ENCODE measurements around the gene SOD3.

The SOD3 gene

DNA sequence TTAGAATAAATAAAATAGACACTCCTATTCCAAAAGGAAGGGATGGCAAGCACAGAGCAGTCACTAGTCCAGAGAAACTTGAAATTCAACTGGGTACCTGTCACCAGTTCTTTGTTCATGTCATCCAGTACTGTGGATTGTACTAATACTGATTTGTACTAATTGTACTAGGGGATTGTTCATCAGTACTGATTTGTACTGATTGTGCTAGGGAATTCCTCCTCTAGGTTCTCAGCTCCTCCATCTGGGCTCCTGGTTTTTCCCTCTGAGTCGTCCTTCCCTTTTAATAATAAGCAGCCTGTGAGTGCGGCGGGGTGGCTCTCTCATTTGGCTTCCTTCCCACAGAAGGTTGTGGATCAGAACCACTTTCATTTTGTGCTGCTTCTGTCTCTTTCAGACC is 31.0 kb upstream of the SOD3 start:
- Histone ChIP-seq H3K36me3 (ENCODE audit: control insufficient read depth in 5 of 5, insufficient read depth in 5 of 5, low read length in 5 of 5) (no peaks in the 10 kb centered on the region), H3K4me3 (ENCODE audit: low read depth in 1 of 5, low read length in 5 of 5) (no peak overlapping the region), H3K4me1 (ENCODE audit: control insufficient read depth in 5 of 5, insufficient read depth in 5 of 5, low read length in 5 of 5) (no peaks in the 10 kb centered on the region), H3K27ac (ENCODE audit: low read depth, low read length) (no peak overlapping the region), H3K9ac (ENCODE audit: low read length in 5 of 5) (no peak overlapping the region), H3K27me3 (ENCODE audit: control insufficient read depth in 5 of 5, insufficient read depth in 4 of 5, low read length in 5 of 5) (no peaks in the 10 kb centered on the region), H3K9me3 (ENCODE audit: control insufficient read depth in 5 of 5, low read length in 5 of 5) (no peaks in the 10 kb centered on the region)

DNA sequence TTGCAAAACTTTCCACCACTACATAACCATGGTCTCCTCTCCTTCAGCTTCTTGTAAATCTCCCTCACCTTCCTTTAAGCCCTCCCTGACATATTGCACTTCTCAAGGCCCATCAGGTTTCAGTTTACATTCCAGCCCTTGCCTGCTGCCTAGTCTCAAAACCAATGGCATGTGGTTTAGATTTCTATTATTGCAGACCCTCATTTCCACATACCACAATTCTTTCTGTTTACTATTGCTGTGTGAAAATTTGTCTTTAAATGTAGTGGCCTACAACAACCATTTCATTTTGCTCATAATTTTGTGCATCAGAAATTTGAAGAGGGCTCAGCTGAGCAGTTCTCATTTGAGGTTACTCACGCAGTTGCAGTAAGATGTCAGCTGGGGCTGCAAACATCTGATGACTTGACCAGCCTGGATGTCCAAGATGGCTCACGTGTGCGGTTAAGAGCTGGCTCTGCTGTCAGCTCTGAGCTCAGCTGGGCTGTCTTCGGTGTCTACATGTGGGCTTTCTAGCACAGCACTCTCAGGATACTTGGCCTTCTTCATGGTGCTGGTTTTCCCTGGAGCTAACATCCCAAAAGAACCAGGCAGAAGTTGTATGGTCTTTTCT is 29.9 kb upstream of the SOD3 start:
- H3K9me3 ChIP-seq (ENCODE audit: control insufficient read depth in 5 of 5, low read length in 5 of 5) = no peaks in the 10 kb centered on the region
- H3K27ac ChIP-seq (ENCODE audit: low read depth, low read length) = no peak overlapping the region
- peaks cover 0 to 3% (median 0%) of the 10 kb centered on the region in 5 donors for H3K4me1 ChIP-seq (ENCODE audit: control insufficient read depth in 5 of 5, insufficient read depth in 5 of 5, low read length in 5 of 5)
- no peaks in the 10 kb centered on the region for H3K27me3 ChIP-seq (ENCODE audit: control insufficient read depth in 5 of 5, insufficient read depth in 4 of 5, low read length in 5 of 5)
- H3K36me3 ChIP-seq (ENCODE audit: control insufficient read depth in 5 of 5, insufficient read depth in 5 of 5, low read length in 5 of 5) = no peaks in the 10 kb centered on the region
- no peak overlapping the region for H3K9ac ChIP-seq (ENCODE audit: low read length in 5 of 5)
- no peak overlapping the region for H3K4me3 ChIP-seq (ENCODE audit: low read depth in 1 of 5, low read length in 5 of 5)

GRCh38 chr4:24768006-24768405 is 27.4 kb upstream of the SOD3 start:
- Histone ChIP-seq H3K27me3 (ENCODE audit: control insufficient read depth in 5 of 5, insufficient read depth in 4 of 5, low read length in 5 of 5) (no peaks in the 10 kb centered on the region), H3K9ac (ENCODE audit: low read length in 5 of 5) (no peak overlapping the region), H3K4me3 (ENCODE audit: low read depth in 1 of 5, low read length in 5 of 5) (no peak overlapping the region)

DNA sequence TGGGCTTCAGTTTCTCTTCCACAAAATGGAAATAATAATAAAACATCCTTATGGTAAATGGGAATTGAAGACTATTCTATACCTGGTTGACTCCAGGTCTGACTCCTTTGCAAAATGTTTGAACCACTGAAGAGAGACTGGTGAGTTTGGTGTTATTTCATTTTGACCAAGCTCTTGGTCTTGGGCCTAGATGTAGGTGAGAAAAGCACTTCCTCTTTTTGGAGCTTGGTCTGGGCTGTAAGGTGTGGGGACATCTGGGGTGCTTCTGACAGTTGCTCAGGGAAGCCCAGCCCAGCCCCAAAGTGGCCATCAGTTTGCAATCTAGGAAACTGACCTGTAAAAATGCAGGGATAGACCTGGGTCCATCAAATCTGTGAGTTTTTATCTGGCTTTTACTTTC is 26.8 kb upstream of the SOD3 start:
- Histone ChIP-seq H3K36me3 (ENCODE audit: control insufficient read depth in 5 of 5, insufficient read depth in 5 of 5, low read length in 5 of 5) (no peaks in the 10 kb centered on the region), H3K9me3 (ENCODE audit: control insufficient read depth in 5 of 5, low read length in 5 of 5) (no peaks in the 10 kb centered on the region), H3K9ac (ENCODE audit: low read length in 5 of 5) (no peak overlapping the region), H3K27ac (ENCODE audit: low read depth, low read length) (no peak overlapping the region), H3K4me3 (ENCODE audit: low read depth in 1 of 5, low read length in 5 of 5) (no peak overlapping the region), H3K4me1 (ENCODE audit: control insufficient read depth in 5 of 5, insufficient read depth in 5 of 5, low read length in 5 of 5) (peaks cover 0 to 3% (median 0%) of the 10 kb centered on the region in 5 donors), H3K27me3 (ENCODE audit: control insufficient read depth in 5 of 5, insufficient read depth in 4 of 5, low read length in 5 of 5) (no peaks in the 10 kb centered on the region)

More at GRCh38 chr4:24768006-24768405, 27.4 kb upstream of the SOD3 start:
- no peak overlapping the region for H3K27ac ChIP-seq (ENCODE audit: low read depth, low read length)
- peaks cover 0 to 3% (median 0%) of the 10 kb centered on the region in 5 donors for H3K4me1 ChIP-seq (ENCODE audit: control insufficient read depth in 5 of 5, insufficient read depth in 5 of 5, low read length in 5 of 5)
- no peaks in the 10 kb centered on the region for H3K9me3 ChIP-seq (ENCODE audit: control insufficient read depth in 5 of 5, low read length in 5 of 5)
- no peaks in the 10 kb centered on the region for H3K36me3 ChIP-seq (ENCODE audit: control insufficient read depth in 5 of 5, insufficient read depth in 5 of 5, low read length in 5 of 5)

DNA sequence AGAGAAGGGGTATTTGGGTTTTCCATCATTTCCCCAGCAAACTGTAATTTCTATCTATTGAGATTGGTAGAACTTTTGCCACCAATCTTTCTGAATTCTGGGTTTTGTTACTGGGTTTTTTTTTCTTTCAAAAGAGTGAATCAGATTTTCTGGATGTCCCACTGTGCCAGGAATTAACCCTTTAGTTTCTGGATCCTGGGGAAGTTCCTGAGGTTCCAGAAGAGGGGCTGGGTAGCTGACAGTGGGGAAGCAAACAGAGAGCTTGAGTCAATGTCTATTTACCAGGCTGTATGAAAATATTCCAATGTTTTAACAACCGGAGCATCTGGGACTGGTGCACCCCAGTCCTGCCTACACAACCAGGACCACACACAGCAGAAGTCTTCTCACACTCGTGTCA is 25.8 kb upstream of the SOD3 start:
- Histone ChIP-seq H3K9ac (ENCODE audit: low read length in 5 of 5) (no peak overlapping the region), H3K27ac (ENCODE audit: low read depth, low read length) (no peak overlapping the region), H3K9me3 (ENCODE audit: control insufficient read depth in 5 of 5, low read length in 5 of 5) (no peaks in the 10 kb centered on the region), H3K4me1 (ENCODE audit: control insufficient read depth in 5 of 5, insufficient read depth in 5 of 5, low read length in 5 of 5) (peaks cover 0 to 3% (median 0%) of the 10 kb centered on the region in 5 donors), H3K36me3 (ENCODE audit: control insufficient read depth in 5 of 5, insufficient read depth in 5 of 5, low read length in 5 of 5) (no peaks in the 10 kb centered on the region), H3K27me3 (ENCODE audit: control insufficient read depth in 5 of 5, insufficient read depth in 4 of 5, low read length in 5 of 5) (no peaks in the 10 kb centered on the region), H3K4me3 (ENCODE audit: low read depth in 1 of 5, low read length in 5 of 5) (no peak overlapping the region)

GRCh38 chr4:24770032-24770584 is 25.3 kb upstream of the SOD3 start:
- no peak overlapping the region for H3K9ac ChIP-seq (ENCODE audit: low read length in 5 of 5)
- no peaks in the 10 kb centered on the region for H3K36me3 ChIP-seq (ENCODE audit: control insufficient read depth in 5 of 5, insufficient read depth in 5 of 5, low read length in 5 of 5)
- H3K4me1 ChIP-seq (ENCODE audit: control insufficient read depth in 5 of 5, insufficient read depth in 5 of 5, low read length in 5 of 5) = peaks cover 0 to 3% (median 0%) of the 10 kb centered on the region in 5 donors
- H3K27me3 ChIP-seq (ENCODE audit: control insufficient read depth in 5 of 5, insufficient read depth in 4 of 5, low read length in 5 of 5) = no peaks in the 10 kb centered on the region
- no peak overlapping the region for H3K4me3 ChIP-seq (ENCODE audit: low read depth in 1 of 5, low read length in 5 of 5)
- H3K9me3 ChIP-seq (ENCODE audit: control insufficient read depth in 5 of 5, low read length in 5 of 5) = no peaks in the 10 kb centered on the region
- H3K27ac ChIP-seq (ENCODE audit: low read depth, low read length) = no peak overlapping the region

- H3K9me3 ChIP-seq (ENCODE audit: control insufficient read depth in 5 of 5, low read length in 5 of 5) = no peaks in the 10 kb centered on the region
- peaks cover 0 to 3% (median 0%) of the 10 kb centered on the region in 5 donors for H3K4me1 ChIP-seq (ENCODE audit: control insufficient read depth in 5 of 5, insufficient read depth in 5 of 5, low read length in 5 of 5)
- no peaks in the 10 kb centered on the region for H3K27me3 ChIP-seq (ENCODE audit: control insufficient read depth in 5 of 5, insufficient read depth in 4 of 5, low read length in 5 of 5)
- H3K27ac ChIP-seq (ENCODE audit: low read depth, low read length) = no peak overlapping the region
- no peak overlapping the region for H3K4me3 ChIP-seq (ENCODE audit: low read depth in 1 of 5, low read length in 5 of 5)
- no peaks in the 10 kb centered on the region for H3K36me3 ChIP-seq (ENCODE audit: control insufficient read depth in 5 of 5, insufficient read depth in 5 of 5, low read length in 5 of 5)
- no peak overlapping the region for H3K9ac ChIP-seq (ENCODE audit: low read length in 5 of 5)
These were observed 24.7 kb upstream of the SOD3 start for GRCh38 chr4:24770667-24771066.

- no peak overlapping the region for H3K27ac ChIP-seq (ENCODE audit: low read depth, low read length)
These were observed 24.1 kb upstream of the SOD3 start for GRCh38 chr4:24771241-24771640.

GRCh38 chr4:24772061-24772705 is 23.2 kb upstream of the SOD3 start:
- H3K4me1 ChIP-seq (ENCODE audit: control insufficient read depth in 5 of 5, insufficient read depth in 5 of 5, low read length in 5 of 5) = peaks cover 0 to 3% (median 0%) of the 10 kb centered on the region in 5 donors
- no peak overlapping the region for H3K4me3 ChIP-seq (ENCODE audit: low read depth in 1 of 5, low read length in 5 of 5)
- H3K36me3 ChIP-seq (ENCODE audit: control insufficient read depth in 5 of 5, insufficient read depth in 5 of 5, low read length in 5 of 5) = no peaks in the 10 kb centered on the region
- H3K27me3 ChIP-seq (ENCODE audit: control insufficient read depth in 5 of 5, insufficient read depth in 4 of 5, low read length in 5 of 5) = no peaks in the 10 kb centered on the region
- H3K9me3 ChIP-seq (ENCODE audit: control insufficient read depth in 5 of 5, low read length in 5 of 5) = no peaks in the 10 kb centered on the region
- no peak overlapping the region for H3K9ac ChIP-seq (ENCODE audit: low read length in 5 of 5)
- H3K27ac ChIP-seq (ENCODE audit: low read depth, low read length) = no peak overlapping the region

More at GRCh38 chr4:24771241-24771640, 24.1 kb upstream of the SOD3 start:
- H3K4me1 ChIP-seq (ENCODE audit: control insufficient read depth in 5 of 5, insufficient read depth in 5 of 5, low read length in 5 of 5) = peaks cover 0 to 3% (median 0%) of the 10 kb centered on the region in 5 donors
- no peaks in the 10 kb centered on the region for H3K9me3 ChIP-seq (ENCODE audit: control insufficient read depth in 5 of 5, low read length in 5 of 5)
- no peaks in the 10 kb centered on the region for H3K27me3 ChIP-seq (ENCODE audit: control insufficient read depth in 5 of 5, insufficient read depth in 4 of 5, low read length in 5 of 5)
- H3K4me3 ChIP-seq (ENCODE audit: low read depth in 1 of 5, low read length in 5 of 5) = no peak overlapping the region
- H3K36me3 ChIP-seq (ENCODE audit: control insufficient read depth in 5 of 5, insufficient read depth in 5 of 5, low read length in 5 of 5) = no peaks in the 10 kb centered on the region
- H3K9ac ChIP-seq (ENCODE audit: low read length in 5 of 5) = no peak overlapping the region

DNA sequence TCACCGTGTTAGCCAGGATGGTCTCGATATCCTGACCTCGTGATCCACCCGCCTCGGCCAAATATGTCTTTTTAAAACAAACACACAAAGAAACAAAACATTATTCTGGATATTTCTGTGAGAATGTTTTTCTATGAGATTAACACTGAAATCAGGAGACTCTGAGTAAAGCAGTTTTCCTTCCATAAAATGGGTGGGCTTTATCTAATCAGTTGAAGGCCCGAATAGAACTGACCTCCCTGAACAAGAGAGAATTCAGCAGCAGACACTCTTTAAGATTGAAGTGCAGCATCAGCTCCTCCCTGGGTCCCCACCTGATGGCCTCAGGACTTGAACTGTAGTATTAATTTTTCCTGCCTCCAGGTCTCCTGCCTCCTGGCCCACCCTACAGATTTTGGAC is 22.4 kb upstream of the SOD3 start:
- no peaks in the 10 kb centered on the region for H3K36me3 ChIP-seq (ENCODE audit: control insufficient read depth in 5 of 5, insufficient read depth in 5 of 5, low read length in 5 of 5)
- H3K27ac ChIP-seq (ENCODE audit: low read depth, low read length) = no peak overlapping the region
- H3K4me1 ChIP-seq (ENCODE audit: control insufficient read depth in 5 of 5, insufficient read depth in 5 of 5, low read length in 5 of 5) = peaks cover 0 to 7% (median 5%) of the 10 kb centered on the region in 5 donors
- no peak overlapping the region for H3K4me3 ChIP-seq (ENCODE audit: low read depth in 1 of 5, low read length in 5 of 5)
- no peaks in the 10 kb centered on the region for H3K27me3 ChIP-seq (ENCODE audit: control insufficient read depth in 5 of 5, insufficient read depth in 4 of 5, low read length in 5 of 5)
- no peaks in the 10 kb centered on the region for H3K9me3 ChIP-seq (ENCODE audit: control insufficient read depth in 5 of 5, low read length in 5 of 5)
- H3K9ac ChIP-seq (ENCODE audit: low read length in 5 of 5) = no peak overlapping the region

All from subcutaneous abdominal adipose tissue (tissue), 5 donors.